Liver (tissue), 9 donors: Measurements from ENCODE around the gene RSRC1. TPM values are rescaled to one million over a fixed set of nuclear protein-coding genes. Genes with fewer than 3 reads are reported as not detected.

Source experiments
- DNase-seq: peaks from one replicate; pipeline ENCODE4 v3.0.0-alpha.2; 2017; ENCODE audit warnings: low spot score
- H3K27ac ChIP-seq, 2 donors: one replicate each; pipeline ENCODE4 v1.7.0; 2013; ENCODE audit warnings: inconsistent platforms in 2 of 2, low read length in 2 of 2, control low read depth in 1 of 2, low read depth in 1 of 2, mild to moderate bottlenecking in 1 of 2
- H3K27me3 ChIP-seq, 4 donors: one replicate each; pipeline versions ENCODE4 v1.6.1 to v1.7.0; 2013; ENCODE audit warnings: low read length in 3 of 4, inconsistent platforms in 1 of 4, mild to moderate bottlenecking in 1 of 4, moderate library complexity in 1 of 4; ENCODE audit not compliant: control insufficient read depth in 4 of 4, insufficient read depth in 4 of 4
- H3K36me3 ChIP-seq, 4 donors: one replicate each; pipeline versions ENCODE4 v1.6.1 to v1.7.0; 2013; ENCODE audit warnings: low read length in 3 of 4, mild to moderate bottlenecking in 3 of 4, low read depth in 1 of 4, moderate library complexity in 1 of 4; ENCODE audit not compliant: control insufficient read depth in 4 of 4, insufficient read depth in 3 of 4
- H3K4me1 ChIP-seq, 4 donors: one replicate each; pipeline versions ENCODE4 v1.6.1 to v1.7.0; 2013; ENCODE audit warnings: low read length in 3 of 4, mild to moderate bottlenecking in 3 of 4, moderate library complexity in 1 of 4; ENCODE audit not compliant: control insufficient read depth in 4 of 4, insufficient read depth in 4 of 4
- H3K4me3 ChIP-seq, 3 donors: one replicate each; pipeline versions ENCODE4 v1.6.1 to v1.7.0; 2013; ENCODE audit warnings: low read length in 3 of 3, control low read depth in 1 of 3, low read depth in 1 of 3, mild to moderate bottlenecking in 1 of 3
- H3K9ac ChIP-seq, 2 donors: one replicate each; pipeline ENCODE4 v1.7.0; 2013; ENCODE audit warnings: low read length in 2 of 2, mild to moderate bottlenecking in 2 of 2, moderate library complexity in 2 of 2, control low read depth in 1 of 2, low read depth in 1 of 2
- H3K9me3 ChIP-seq, 4 donors: one replicate each; pipeline versions ENCODE4 v1.6.1 to v1.7.0; 2013; ENCODE audit warnings: low read length in 3 of 4; ENCODE audit not compliant: control insufficient read depth in 4 of 4
- ATF3 ChIP-seq: IDR thresholded peaks from 2 replicates; pipeline ENCODE4 v1.6.1; 2016; ENCODE audit warnings: antibody characterized with exemption
- CTCF ChIP-seq: fragments of 150-350 bp; IDR thresholded peaks from 2 replicates; pipeline ENCODE4 v1.5.1; 2017; ENCODE audit warnings: improper control_type of control experiment, low read depth, low read length; ENCODE audit not compliant: missing input control
- EGR1 ChIP-seq, 2 donors: IDR thresholded peaks; 2 replicates each; pipeline ENCODE4 v1.6.1; 2016 to 2018; ENCODE audit warnings: antibody characterized with exemption in 2 of 2, low read depth in 2 of 2
- FOXA1 ChIP-seq: IDR thresholded peaks from 2 replicates; pipeline ENCODE4 v1.6.1; 2016; ENCODE audit warnings: antibody characterized with exemption
- FOXA2 ChIP-seq: IDR thresholded peaks from 2 replicates; pipeline ENCODE4 v1.6.1; 2016; ENCODE audit warnings: antibody characterized with exemption
- GABPA ChIP-seq, 2 donors: IDR thresholded peaks in 1 of 2; conservative IDR thresholded peaks in 1 of 2; 2 replicates each; pipeline ENCODE4 v1.6.1; 2016; ENCODE audit warnings: antibody characterized with exemption in 2 of 2, mild to moderate bottlenecking in 1 of 2, moderate library complexity in 1 of 2
- HNF4A ChIP-seq, 2 donors: conservative IDR thresholded peaks; 2 replicates each; pipeline ENCODE4 v1.6.1; 2016; ENCODE audit warnings: antibody characterized with exemption in 2 of 2, mild to moderate bottlenecking in 2 of 2
- HNF4G ChIP-seq: IDR thresholded peaks from 2 replicates; pipeline ENCODE4 v1.6.1; 2016; ENCODE audit warnings: antibody characterized with exemption
- JUND ChIP-seq, 2 donors: IDR thresholded peaks; 2 replicates each; pipeline ENCODE4 v1.6.1; 2016; ENCODE audit warnings: antibody characterized with exemption in 2 of 2
- MAX ChIP-seq: IDR thresholded peaks from 2 replicates; pipeline ENCODE4 v1.6.1; 2016; ENCODE audit warnings: antibody characterized with exemption
- RAD21 ChIP-seq, 2 donors: IDR thresholded peaks; 2 replicates each; pipeline ENCODE4 v1.6.1; 2016; ENCODE audit warnings: antibody characterized with exemption in 2 of 2, mild to moderate bottlenecking in 2 of 2
- REST ChIP-seq: IDR thresholded peaks from 2 replicates; pipeline ENCODE4 v1.6.1; 2016; ENCODE audit warnings: antibody characterized with exemption, mild to moderate bottlenecking
- RXRA ChIP-seq, 2 donors: IDR thresholded peaks; 2 replicates each; pipeline ENCODE4 v1.6.1; 2017 to 2018; ENCODE audit warnings: antibody characterized with exemption in 2 of 2, mild to moderate bottlenecking in 1 of 2
- SP1 ChIP-seq: IDR thresholded peaks from 2 replicates; pipeline ENCODE4 v1.6.1; 2018; ENCODE audit warnings: antibody characterized with exemption, mild to moderate bottlenecking
- TAF1 ChIP-seq: conservative IDR thresholded peaks from 2 replicates; pipeline ENCODE4 v1.6.1; 2016; ENCODE audit warnings: antibody characterized with exemption, mild to moderate bottlenecking
- YY1 ChIP-seq: IDR thresholded peaks from 2 replicates; pipeline ENCODE4 v1.6.1; 2016; ENCODE audit warnings: antibody characterized with exemption, mild to moderate bottlenecking
- ZBTB33 ChIP-seq: IDR thresholded peaks from 2 replicates; pipeline ENCODE4 v1.6.1; 2016; ENCODE audit warnings: antibody characterized with exemption
- WGBS: extraction: QIAGEN DNeasy Blood & Tissue Kit; methylation state at CpG from one replicate; pipeline ENCODE4 v1.1.7; 2013; 5-methylcytosine and 5-hydroxymethylcytosine counted together
- polyA plus RNA-seq, 2 donors: library from polyadenylated mRNA; stranded (reverse) in 1 of 2; unstranded in 1 of 2; fragments of 200-250 nt in 1 of 2; fragments of >200 nt in 1 of 2; fragmentation: Nextera tagmentation in 1 of 2; extraction: Ambion mirVana in 1 of 2; gene quantifications; one replicate each; pipeline versions ENCODE4 v1.2.1 to v1.2.3, GENCODE V29; 2013 to 2015
- total RNA-seq, 2 donors: library from RNA; depleted of rRNA; stranded (reverse); fragments of >200 nt; gene quantifications; one replicate each; pipeline ENCODE4 v1.2.3, GENCODE V29; 2014
- donor health status: healthy.
- donor health status: healthy.
- donor health status: healthy.
- donor health status: healthy.
- donor health status: healthy.

The RSRC1 gene
- total and polyA plus RNA-seq, 4 donors = 7.2 to 30.3 (median 20.7) TPM

- H3K27me3 ChIP-seq = no peaks in the 10 kb centered on the region
- no peak for DNase-seq
- 91% methylated on average over 2 of the region's 2 CpGs for WGBS
- no peak overlapping the region for H3K9ac ChIP-seq
- H3K9me3 ChIP-seq = no peaks in the 10 kb centered on the region
- H3K4me1 ChIP-seq = no peaks in the 10 kb centered on the region
- H3K36me3 ChIP-seq = peaks cover 0 to 2% (median 0%) of the 10 kb centered on the region in 4 donors
- H3K27ac ChIP-seq = no peak overlapping the region
- TF ChIP-seq ATF3 (no peak), RXRA (IDR thresholded peaks at IDR 0.05) (no peak), RAD21 (IDR thresholded peaks at IDR 0.05) (no peak), GABPA (IDR thresholded peaks at IDR 0.05 in 1 of 2, conservative IDR thresholded peaks at IDR 0.05 in 1 of 2) (no peak), EGR1 (IDR thresholded peaks at IDR 0.05; ENCODE audit: low read depth in 2 of 2) (no peak), FOXA1 (no peak), TAF1 (no peak), FOXA2 (no peak), CTCF (no peak), JUND (IDR thresholded peaks at IDR 0.05) (no peak), MAX (no peak), HNF4G (no peak)
- H3K4me3 ChIP-seq = no peak overlapping the region
Observed at GRCh38 chr3:158152186-158152585, 42.3 kb downstream of the RSRC1 start.

GRCh38 chr3:158158969-158159368 lies 49.1 kb downstream of the RSRC1 start:
- H3K9ac ChIP-seq = no peak overlapping the region
- DNase-seq = no peak
- H3K4me1 ChIP-seq = no peaks in the 10 kb centered on the region
- TF ChIP-seq HNF4A (conservative IDR thresholded peaks at IDR 0.05) = no peak
- no peak for TF ChIP-seq RXRA (IDR thresholded peaks at IDR 0.05)
- no peak for TF ChIP-seq CTCF
- no peak for TF ChIP-seq REST
- no peak for TF ChIP-seq MAX
- no peak for TF ChIP-seq RAD21 (IDR thresholded peaks at IDR 0.05)
- no peak for TF ChIP-seq JUND (IDR thresholded peaks at IDR 0.05)
- TF ChIP-seq YY1 = no peak
- TF ChIP-seq ZBTB33 = no peak
- TF ChIP-seq GABPA (IDR thresholded peaks at IDR 0.05 in 1 of 2, conservative IDR thresholded peaks at IDR 0.05 in 1 of 2) = no peak
- no peak for TF ChIP-seq SP1
- TF ChIP-seq ATF3 = no peak
- no peaks in the 10 kb centered on the region for H3K9me3 ChIP-seq
- no peaks in the 10 kb centered on the region for H3K36me3 ChIP-seq
- H3K4me3 ChIP-seq = no peak overlapping the region
- H3K27me3 ChIP-seq = no peaks in the 10 kb centered on the region
- H3K27ac ChIP-seq = no peak overlapping the region
